ENCODE measurements around the gene ACOT7. TPM values are rescaled to one million over a fixed set of nuclear protein-coding genes. Genes with fewer than 3 reads are reported as not detected.
A peak's percentile ranks its signal among the peaks of the same experiment; 100 is the strongest.

Gene ACOT7
- total and polyA plus RNA-seq, 2 of the 13 experiments (the other 11 are each of a cell fraction or from before 2014, with no cell fraction given): 33.0 to 55.8 TPM

- peak; percentile 96 for TF ChIP-seq ZBTB43 (CRISPR knock-in tag; conservative IDR thresholded peaks at IDR 0.05)
- peak; percentile 89 for TF ChIP-seq ZNF280D (CRISPR knock-in tag; IDR thresholded peaks at IDR 0.05)
- TF ChIP-seq LCORL (IDR thresholded peaks at IDR 0.05): no peak
- peak; percentile 83 for TF ChIP-seq LCORL (CRISPR knock-in tag; IDR thresholded peaks at IDR 0.05)
- peak; percentile 60; the same call in 1 of the 2 replicates for TF ChIP-seq ZNF512B (CRISPR knock-in tag; IDR thresholded peaks at IDR 0.05; ENCODE audit: borderline replicate concordance)
- TF ChIP-seq STAT5B (CRISPR knock-in tag; IDR thresholded peaks at IDR 0.05): peak; percentile 98
- no peak for TF ChIP-seq GTF2F1 (IDR thresholded peaks at IDR 0.05; ENCODE audit: low read length)
- peak; percentile 81 for TF ChIP-seq ZNF687 (CRISPR knock-in tag; IDR thresholded peaks at IDR 0.05)
- TF ChIP-seq AFF4 (CRISPR knock-in tag; IDR thresholded peaks at IDR 0.05): no peak
- peak; percentile 98; the same call in 1 of the 2 replicates for TF ChIP-seq PAX8 (CRISPR knock-in tag; IDR thresholded peaks at IDR 0.05; ENCODE audit: borderline replicate concordance)
These were observed 148.3 kb downstream of the ACOT7 start (continued) for GRCh38 chr1:6245086-6245868.

Measured in HepG2 (cell line).